NCI-H187 (cell line): Measurements from ENCODE around the gene XPR1.
"Not testable (repeated sequence)": the region's sequence is repeated elsewhere in the genome, so short reads cannot be mapped to it uniquely, and the experiment has no call there.

Source experiments
- DNase-seq, 2 experiments: peaks; one replicate each; lab custom pipeline; 2025; lab: John Stamatoyannopoulos, UW

XPR1 gene

DNA sequence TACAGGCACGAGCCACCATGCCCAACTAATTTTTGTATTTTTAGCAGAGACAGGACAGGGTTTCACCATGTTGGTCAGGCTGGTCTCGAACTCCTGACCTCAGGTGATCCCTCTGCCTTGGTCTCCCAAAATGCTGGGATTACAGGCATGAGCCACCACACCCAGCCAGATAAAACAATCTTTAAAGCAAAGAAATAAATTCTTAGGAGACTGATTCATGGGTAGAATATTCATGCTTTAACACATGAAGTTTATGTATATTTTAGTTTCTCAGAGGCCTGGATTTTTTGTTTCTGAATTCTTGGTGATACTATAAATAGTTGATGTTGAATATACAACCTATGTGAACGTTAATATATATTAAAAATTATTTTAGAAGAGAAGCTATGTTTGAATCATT lies 153.5 kb downstream of the XPR1 start:
- DNase-seq = no peak

DNA sequence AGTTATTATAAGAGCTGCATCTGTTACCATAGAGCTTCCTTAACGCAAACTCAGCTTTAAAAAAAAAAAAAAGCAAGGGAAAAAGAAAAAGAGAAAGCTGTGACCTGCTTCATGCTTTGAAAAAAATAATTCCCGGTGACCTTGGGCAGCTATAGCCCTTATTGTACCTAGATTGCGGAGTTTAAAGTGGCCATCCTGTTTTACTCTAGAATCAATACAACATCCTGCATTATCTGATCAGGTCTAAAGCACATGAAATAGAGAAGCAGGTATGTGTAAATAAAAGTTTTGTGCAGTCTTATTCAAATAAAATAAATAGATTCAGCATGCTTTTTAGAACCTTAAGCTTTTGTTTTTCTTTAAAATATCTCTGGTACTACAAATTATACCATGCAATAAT lies 154.1 kb downstream of the XPR1 start:
- no peak for DNase-seq

DNA sequence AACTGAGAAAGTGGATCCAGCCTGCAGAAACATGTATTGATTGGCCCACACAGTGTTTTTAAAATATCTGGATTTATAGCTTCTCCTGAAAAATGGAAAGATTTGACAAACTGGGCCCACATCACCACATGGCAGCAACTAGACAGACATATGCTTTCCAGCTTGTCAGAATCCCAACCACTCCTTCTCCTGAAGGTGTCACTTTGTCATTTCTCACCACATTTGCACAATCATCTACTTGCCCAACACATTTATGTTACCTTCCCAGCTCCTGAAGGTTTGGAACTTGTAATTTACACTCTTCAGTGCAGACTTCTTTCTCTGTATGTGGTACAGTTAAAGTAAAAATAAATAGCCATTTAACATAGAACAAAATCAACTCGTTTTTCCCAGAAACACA lies 154.8 kb downstream of the XPR1 start:
- no peak for DNase-seq

DNA sequence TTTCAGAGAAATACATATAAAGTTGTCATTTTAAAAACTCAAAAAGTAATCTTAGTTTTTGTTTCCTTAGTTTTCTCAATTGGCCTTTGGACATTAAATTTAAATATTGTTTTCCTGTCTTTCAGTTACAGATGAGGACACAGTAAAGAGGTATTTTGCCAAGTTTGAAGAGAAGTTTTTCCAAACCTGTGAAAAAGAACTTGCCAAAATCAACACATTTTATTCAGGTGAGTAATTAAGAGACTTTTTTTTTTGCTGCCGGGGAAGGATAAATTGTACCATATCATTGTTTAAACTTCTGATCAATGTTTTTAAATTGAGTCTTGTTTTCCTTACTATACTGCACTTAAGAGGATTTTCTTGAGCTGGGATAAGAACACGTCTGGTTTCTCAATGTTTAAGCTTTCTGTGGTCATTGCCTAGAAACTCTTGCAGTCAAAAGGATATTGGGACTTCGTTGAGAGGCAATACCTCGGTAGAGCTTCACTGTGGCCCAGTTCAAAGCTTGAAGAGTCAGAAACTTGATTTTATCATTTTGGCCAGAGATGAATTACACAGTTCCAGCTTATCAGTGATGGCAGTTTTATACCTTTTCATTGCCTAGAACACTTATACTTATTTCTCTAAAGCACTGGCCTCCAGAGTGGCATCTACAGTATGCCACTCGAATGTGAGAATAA lies 155.9 kb downstream of the XPR1 start:
- DNase-seq = no peak

DNA sequence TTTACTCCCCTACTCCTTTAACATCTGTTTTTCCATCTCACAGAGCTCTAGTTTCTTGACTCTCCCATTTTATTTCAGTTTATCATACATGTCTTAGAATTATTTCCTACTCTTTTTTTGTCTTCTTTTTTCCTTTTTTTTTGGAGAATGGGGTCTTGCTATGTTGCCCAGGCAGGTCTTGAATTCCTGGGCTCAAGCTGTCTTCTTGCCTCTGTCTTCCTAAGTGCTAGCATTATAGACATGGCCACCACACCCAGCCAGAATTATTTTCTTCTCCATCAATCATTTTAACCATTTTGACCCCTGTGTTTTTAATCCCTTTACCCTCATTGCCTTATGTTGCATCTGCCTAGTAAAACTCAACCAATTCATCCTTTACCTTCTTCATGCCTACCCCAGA lies 157.6 kb downstream of the XPR1 start:
- DNase-seq = no peak

DNA sequence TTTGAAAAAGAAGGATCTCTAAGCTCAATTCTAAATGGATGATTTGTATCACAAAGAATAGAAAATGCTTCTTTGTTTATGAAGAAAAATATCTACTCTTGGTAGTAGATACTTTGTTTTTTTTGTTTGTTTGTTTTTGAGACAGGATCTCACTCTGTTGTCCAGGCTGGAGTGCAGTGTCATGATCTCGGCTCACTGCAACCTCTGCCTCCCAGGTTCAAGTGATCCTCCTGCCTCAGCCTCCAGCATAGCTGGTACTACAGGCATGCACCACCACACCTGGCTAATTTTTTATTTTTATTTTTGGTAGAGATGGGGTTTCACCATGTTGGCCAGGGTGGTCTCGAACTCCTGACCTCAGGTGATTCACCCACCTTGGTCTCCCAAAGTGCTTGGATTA lies 159.3 kb downstream of the XPR1 start:
- DNase-seq = not testable (repeated sequence)

DNA sequence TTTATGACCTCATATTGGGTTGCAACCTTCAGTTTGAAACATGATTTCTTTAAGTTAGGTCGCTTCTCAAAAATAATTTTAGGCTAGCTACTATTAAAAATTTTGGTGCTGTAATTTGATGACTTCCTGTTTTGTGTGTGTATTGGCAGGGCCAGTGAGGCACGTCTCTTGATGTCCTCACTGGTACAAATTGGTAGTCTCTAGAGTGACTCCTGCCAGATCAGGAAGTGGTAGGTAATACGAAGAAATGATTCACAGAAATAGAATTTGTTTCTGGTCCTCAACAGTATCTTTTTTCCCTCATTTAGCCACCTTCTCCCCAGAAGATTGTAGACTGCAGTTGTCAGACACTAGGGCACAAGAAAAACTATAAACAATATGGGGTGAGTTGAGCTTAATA lies 160.0 kb downstream of the XPR1 start:
- no peak for DNase-seq

DNA sequence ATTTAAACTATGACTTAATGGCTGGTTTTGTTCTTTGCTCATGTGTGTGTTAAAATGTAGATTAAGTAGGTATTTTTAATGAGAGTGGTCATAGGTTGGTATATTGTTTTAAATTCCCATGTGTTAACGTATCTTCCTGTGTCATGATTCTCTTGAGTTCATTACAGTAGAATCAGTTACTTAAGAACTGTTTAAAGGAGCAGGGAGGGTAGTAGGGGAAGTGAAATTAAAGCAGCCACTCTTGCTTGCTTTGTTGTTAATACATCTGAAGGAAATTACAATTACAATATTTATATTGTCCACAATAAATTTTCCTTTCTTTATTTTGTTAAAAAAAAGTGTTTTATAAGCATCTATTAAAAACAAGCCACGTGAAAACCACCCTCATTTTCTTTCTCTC lies 161.6 kb downstream of the XPR1 start:
- DNase-seq = no peak

DNA sequence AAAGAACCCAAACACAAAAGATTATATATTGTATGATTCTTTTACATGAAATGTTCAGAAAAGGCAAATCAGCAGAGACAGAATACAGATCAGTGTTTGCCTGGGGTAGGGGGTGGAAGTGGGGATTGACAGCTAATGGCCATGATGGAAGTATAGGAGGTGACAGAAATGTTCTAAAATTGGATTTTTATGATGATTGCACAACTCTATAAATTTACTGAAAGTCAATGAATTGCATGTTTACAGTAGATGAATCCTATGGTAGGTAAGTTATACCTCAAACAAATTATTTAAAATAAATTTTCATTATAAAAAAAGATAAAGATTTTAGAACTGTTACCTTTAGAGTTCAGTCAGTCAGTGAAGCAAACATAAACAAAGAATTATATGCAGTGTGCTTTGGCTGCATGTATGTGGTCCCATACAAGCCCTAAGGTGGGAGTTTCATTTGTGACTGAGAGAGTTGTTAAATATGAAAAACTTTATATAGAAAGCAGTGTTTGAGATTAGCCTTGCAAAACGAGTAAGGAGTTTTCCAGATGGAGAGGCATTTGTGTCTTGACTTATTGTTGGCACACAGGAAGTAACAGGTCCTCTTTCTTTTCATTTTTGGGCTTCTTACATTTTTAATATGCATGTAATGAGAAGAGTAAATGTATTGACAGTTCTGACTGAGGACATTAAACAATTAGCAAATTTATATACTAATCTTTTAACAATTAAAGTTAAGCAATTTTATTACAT lies 165.2 kb downstream of the XPR1 start:
- no peak for DNase-seq

DNA sequence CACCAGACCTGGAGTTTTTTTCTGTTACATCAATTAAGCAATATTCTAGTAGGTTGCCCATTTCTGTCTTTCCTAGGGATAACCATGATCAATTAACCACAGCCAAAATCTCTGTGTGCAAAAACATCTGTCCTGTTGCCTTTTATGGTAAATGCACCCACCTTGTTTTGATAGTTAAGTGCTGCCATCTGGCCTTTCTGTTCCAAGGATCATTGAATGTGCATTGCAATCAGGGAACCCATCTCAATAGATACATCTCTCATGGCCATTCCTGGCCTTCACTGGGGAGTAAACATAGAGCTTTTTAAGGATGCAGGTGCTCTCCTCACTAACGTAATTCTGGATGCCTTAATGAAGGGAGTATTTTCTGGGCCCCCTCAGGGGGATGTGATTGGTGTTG lies 169.1 kb downstream of the XPR1 start:
- no peak for DNase-seq

DNA sequence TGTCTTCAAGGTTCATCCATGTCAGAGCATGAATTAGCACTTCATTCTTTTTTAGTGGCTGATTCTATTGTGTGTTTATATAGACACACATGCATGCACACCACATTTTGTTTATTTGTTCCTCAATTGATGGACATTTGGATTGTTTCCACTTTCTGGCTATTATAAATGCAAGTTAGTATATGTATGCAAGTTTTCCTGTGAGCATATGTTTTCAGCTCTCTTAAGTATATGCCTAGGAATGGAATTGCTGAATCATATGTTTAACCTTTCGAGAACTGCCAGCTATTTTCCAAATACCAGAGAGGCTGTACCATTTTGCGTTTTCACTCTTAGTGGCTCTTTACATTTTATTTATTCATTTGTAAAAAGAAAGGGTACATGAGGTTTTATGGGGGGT lies 171.0 kb downstream of the XPR1 start:
- DNase-seq = no peak

DNA sequence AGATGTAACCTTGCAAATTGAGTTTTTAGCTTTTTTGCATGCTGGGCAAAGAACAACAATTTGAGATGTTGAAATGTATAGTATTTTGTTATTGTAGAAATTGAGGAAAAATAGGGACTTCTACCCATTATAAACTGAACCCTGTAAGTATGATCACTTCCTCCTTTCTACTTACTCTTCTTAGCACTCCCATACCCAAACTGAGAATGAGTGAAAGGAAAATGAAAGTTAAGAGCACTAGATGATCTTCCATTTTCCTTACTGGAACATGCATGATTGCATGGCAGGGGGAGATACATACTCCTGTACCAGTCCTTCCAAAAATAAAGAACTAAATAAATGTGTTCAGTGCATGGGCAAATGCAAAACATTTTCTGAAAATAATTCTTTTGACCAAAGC lies 173.5 kb downstream of the XPR1 start:
- DNase-seq = no peak

DNA sequence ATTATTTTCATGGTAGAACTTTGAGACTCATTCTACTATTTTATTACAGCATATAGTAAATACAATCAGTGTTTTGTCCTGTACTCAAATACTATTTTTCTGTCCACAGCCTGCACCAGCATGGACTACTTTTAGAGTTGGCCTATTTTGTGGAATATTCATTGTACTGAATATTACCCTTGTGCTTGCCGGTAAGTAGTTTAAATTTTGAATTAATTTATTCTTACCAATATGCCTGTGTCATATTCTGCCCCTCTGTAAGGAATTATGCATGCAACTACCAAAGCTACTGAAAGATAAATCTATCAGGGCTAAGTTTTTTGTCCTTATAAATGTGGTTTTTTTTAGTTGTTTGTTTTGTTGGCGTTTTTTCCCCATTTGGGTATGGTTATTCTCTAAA lies 179.5 kb downstream of the XPR1 start:
- DNase-seq = no peak

DNA sequence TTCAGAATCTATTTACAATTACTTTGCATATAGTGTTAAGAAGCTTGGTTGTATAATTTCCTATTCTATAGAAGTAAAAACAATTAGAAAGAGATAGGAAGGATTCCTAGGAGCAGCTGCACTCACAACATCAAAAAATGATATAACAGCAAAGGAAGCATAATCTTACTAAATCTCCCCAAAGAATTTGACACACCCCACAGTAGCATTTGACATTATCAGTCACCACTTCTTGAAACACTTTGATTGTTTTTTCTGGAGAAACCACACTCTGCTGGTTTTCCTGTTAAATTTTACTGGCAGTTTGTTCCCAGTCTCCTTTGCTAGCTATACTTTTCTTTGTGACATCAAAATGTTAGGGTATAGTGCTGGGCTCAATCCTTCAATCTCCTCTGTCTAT lies 180.1 kb downstream of the XPR1 start:
- DNase-seq = no peak

DNA sequence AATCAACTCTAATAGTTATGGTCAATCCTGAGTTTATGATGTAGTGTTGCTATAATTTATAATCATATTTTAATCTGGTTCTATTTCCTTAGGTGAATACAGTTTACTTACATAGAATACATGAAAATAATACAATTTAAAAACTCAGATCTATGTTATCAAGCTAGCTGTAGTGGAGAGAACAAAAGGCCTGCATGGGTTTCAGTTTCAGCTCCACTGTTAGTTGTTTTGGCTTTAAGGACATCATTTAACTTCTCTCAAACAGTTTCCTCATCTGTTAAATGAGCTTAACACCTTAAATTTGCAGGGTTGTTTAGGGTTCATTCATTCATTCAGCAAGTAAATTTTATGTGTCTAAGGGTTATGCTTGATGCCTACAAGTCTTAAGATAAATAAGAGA lies 182.4 kb downstream of the XPR1 start:
- DNase-seq = no peak

DNA sequence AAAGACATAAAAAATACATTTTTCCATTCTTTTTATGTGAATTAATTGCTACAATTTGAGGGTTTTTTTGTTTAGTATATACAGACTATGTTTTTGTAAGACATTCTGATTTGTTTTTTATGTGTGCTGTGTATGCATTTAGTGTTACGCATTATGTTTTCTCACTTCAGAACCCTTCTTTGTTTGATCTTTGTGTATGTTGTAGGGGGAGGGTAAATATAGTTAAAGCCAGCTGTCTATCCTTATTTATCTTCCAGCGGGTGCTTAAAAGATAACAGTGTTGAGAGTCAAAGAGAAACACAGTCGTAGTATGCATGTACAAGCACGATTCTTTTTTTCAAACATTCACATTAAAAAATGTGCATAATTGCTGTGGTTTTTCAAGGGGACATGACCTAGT lies 183.4 kb downstream of the XPR1 start:
- DNase-seq = no peak

DNA sequence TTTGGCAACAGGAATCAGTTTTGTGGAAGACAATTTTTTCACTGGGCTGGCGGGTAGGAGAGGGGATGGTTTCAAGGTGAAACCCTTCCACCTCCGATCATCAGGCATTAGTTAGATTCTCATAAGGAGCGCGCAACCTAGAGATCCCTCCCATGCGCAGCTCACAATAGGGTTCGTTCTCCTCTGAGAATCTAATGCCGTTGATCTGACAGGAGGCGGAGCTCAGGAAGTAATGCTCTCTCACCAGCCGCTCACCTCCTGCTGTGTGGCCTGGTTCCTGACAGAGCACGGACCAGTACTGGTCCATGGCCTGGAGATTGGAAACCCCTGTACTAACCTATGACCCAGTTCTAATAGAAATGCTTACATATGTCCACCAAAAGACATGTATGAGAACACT lies 184.3 kb downstream of the XPR1 start:
- DNase-seq = no peak

DNA sequence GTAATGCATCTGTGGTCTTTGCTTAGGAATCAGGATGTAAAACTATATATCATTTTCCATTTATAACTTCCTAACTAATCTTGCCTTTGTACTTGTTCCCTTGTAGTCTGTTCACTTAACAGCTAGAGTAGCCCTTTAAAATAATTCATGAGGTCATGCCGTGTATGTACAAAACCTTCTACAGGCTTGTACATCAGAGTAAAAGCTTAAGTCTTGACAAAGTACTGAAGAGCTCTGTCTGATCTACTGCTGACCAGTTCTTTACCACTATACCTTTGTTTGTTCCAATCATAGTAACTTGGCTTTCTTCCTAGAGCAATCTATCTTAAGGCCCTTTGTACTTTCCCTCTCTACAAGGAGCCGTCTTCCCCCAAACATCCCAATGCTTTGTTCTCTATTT lies 190.1 kb downstream of the XPR1 start:
- no peak for DNase-seq

DNA sequence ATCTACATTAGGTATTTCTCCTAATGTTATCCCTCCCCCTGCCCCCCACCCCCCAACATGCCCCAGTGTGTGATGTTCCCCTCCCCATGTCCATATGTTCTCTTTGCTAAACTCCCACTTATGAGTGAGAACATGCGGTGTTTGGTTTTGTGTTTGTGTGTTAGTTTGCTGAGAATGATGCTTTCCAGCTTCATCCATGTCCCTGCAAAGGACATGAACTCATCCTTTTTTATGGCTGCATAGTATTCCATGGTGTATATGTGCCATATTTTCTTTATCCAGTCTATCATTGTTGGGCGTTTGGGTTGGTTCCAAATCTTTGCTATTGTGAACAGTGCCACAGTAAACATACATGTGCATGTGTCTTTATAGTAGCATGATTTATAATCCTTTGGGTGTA lies 199.7 kb downstream of the XPR1 start:
- DNase-seq = not testable (repeated sequence)

DNA sequence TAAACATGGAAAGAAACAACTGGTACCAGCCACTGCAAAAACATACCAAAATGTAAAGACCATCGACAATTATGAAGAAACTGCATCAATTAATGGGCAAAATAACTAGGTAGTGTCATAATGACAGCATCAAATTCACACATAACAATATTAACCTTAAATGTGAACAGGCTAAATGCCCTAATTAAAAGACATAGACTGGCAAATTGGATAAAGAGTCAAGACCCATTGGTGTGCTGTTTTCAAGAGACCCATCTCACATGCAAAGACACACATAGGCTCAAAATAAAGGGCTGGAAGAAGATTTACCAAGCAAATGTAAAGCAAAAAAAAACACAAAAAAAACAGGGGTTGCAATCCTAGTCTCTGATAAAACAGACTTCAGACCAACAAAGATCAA lies 201.4 kb downstream of the XPR1 start:
- DNase-seq = not testable (repeated sequence)

DNA sequence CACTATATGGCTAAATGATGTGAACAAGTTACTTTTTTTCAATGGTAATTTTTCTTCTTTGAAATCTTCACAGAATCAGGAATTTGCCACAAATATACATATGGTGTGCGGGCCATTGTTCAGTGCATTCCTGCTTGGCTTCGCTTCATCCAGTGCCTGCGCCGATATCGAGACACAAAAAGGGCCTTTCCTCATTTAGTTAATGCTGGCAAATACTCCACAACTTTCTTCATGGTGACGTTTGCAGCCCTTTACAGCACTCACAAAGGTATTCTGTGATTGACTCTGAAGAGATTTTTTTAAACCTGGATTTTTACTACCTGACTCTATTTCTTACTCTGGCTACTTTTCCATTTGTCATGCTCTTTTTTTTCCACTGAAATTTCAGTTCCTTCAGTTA lies 204.6 kb downstream of the XPR1 start:
- DNase-seq = no peak

DNA sequence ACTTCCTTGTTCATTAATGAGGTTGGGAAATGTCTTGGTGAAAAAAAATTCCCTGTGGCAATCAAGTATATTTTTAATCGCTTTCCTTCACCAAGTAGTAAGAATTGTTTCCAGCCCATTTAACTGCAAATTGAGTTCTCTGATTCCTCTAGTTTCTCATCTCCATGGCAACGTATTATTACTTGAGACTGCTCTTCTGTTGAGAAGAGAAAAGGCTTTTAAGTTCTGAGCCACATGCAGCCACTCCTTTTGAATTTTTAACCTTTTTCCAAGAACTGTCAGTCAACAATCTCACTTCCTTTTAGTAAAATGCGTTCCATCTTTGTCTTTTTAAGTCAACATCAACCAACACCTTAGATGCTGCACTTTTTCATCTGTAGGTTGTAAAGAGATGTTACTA lies 205.2 kb downstream of the XPR1 start:
- DNase-seq = no peak

DNA sequence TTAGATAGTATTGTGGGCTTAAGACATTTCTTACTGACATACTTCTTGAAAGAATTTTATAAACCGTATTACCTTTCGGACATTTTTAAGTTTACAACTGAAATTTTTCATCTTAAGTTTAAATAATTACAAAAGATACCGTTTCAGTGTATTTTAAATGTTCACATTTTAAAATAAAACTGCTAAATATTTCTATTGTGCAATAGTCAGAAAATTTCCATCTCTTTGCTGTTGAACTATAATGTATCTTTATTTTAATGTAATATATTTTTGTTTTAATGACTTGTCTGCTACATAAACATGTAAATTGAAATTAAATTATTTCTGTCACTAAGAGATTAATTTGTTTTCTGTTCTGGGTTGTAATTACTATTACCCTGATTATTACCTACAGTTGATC lies 206.7 kb downstream of the XPR1 start:
- DNase-seq = no peak

DNA sequence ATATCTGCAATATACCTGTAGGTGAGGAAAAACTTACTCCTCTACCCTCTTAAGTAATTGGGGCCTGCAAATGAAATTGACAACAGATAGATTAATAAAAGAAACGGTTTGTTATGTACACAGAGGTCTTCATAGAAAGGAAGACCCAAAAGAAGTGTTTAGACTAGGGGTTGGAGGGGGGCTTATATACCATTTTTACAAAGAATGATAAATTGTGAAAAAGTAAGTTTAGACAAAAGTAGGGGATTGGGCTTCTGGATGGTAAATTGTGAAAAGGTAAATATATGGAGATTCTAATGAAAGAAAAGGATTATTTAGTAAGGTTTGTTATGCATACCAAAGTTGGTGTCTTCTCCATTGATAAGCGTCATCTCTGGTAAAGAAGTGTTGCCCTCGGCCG lies 207.7 kb downstream of the XPR1 start:
- DNase-seq = no peak
